A549 (cell line): ENCODE data around the gene FHIT.

Experiments used
- CTCF ChIP-seq: fragments of >200 bp; sonication (Bioruptor Twin); formaldehyde crosslinking; IDR thresholded peaks from 3 replicates; pipeline ENCODE4 v1.5.1; 2016
- MYC ChIP-seq: IDR thresholded peaks from 2 replicates; pipeline ENCODE4 v1.6.1; 2012; ENCODE audit warnings: mild to moderate bottlenecking, inconsistent platforms, low read length, improper control_type of control experiment, borderline replicate concordance
- REST ChIP-seq: fragments of 200-600 bp; sonication (generic); IDR thresholded peaks from 2 replicates; pipeline ENCODE4 v1.6.1; 2016; ENCODE audit warnings: antibody characterized with exemption, mild to moderate bottlenecking, moderate library complexity
- RFX5 ChIP-seq: fragments of 450-650 bp; IDR thresholded peaks from 2 replicates; pipeline ENCODE4 v1.7.1; 2014; ENCODE audit warnings: antibody characterized with exemption, mild to moderate bottlenecking, moderate library complexity

- TF ChIP-seq MYC (no peak), RFX5 (no peak), REST (no peak), CTCF (no peak)
Measured at GRCh38 chr3:60698117-60698516, 553.1 kb downstream of the FHIT start.
